ENCODE data around the gene VMO1. TPM values are rescaled to one million over a fixed set of nuclear protein-coding genes. Genes with fewer than 3 reads are reported as not detected.

VMO1 gene
- total RNA-seq, 1 experiment from 2014 or later = 1.2 TPM

GRCh38 chr17:4739122-4740024 lies 46.8 kb downstream of the VMO1 start, which contains the start of the genes CXCL16 and ZMYND15 (continued):
- TF ChIP-seq ERG (CRISPR knock-in tag; IDR thresholded peaks at IDR 0.05) = no peak
- no peak for TF ChIP-seq ZNF263 (CRISPR knock-in tag; IDR thresholded peaks at IDR 0.05; ENCODE audit: low read depth)
- TF ChIP-seq ZNF425 (CRISPR knock-in tag; conservative IDR thresholded peaks at IDR 0.05) = no peak
- TF ChIP-seq KAT7 (CRISPR knock-in tag; IDR thresholded peaks at IDR 0.05; ENCODE audit: borderline replicate concordance) = no peak
- no peak for TF ChIP-seq ELF4 (CRISPR knock-in tag; IDR thresholded peaks at IDR 0.05; ENCODE audit: low read depth)
- TF ChIP-seq, protein P1, sequence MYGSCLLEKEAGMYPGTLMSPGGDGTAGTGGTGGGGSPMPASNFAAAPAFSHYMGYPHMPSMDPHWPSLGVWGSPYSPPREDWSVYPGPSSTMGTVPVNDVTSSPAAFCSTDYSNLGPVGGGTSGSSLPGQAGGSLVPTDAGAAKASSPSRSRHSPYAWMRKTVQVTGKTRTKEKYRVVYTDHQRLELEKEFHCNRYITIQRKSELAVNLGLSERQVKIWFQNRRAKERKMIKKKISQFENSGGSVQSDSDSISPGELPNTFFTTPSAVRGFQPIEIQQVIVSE (CRISPR knock-in tag; IDR thresholded peaks at IDR 0.05; ENCODE audit: borderline replicate concordance) = no peak
- no peak for TF ChIP-seq ZNF532 (CRISPR knock-in tag; IDR thresholded peaks at IDR 0.05; ENCODE audit: borderline replicate concordance)
- no peak for TF ChIP-seq IRF1 (CRISPR knock-in tag; IDR thresholded peaks at IDR 0.05)
- TF ChIP-seq GRHL2 (CRISPR knock-in tag; IDR thresholded peaks at IDR 0.05; ENCODE audit: insufficient replicate concordance, severe bottlenecking) = no peak
- TF ChIP-seq JAZF1 (CRISPR knock-in tag; IDR thresholded peaks at IDR 0.05) = no peak
- no peak for TF ChIP-seq CBFB (CRISPR knock-in tag; IDR thresholded peaks at IDR 0.05; ENCODE audit: low read depth)
- no peak for TF ChIP-seq GABPB1 (CRISPR knock-in tag; IDR thresholded peaks at IDR 0.05)
- TF ChIP-seq TEAD4 (CRISPR knock-in tag; IDR thresholded peaks at IDR 0.05) = no peak
- TF ChIP-seq NFYB (CRISPR knock-in tag; conservative IDR thresholded peaks at IDR 0.05; ENCODE audit: low read depth) = no peak
- TF ChIP-seq NFATC4 (CRISPR knock-in tag; IDR thresholded peaks at IDR 0.05) = no peak
- TF ChIP-seq SMAD3 (CRISPR knock-in tag; IDR thresholded peaks at IDR 0.05; ENCODE audit: borderline replicate concordance) = no peak
- no peak for TF ChIP-seq ZNF232 (CRISPR knock-in tag; IDR thresholded peaks at IDR 0.05)
- no peak for TF ChIP-seq TEAD1 (CRISPR knock-in tag; IDR thresholded peaks at IDR 0.05)
- no peak for TF ChIP-seq ATF3 (CRISPR knock-in tag; conservative IDR thresholded peaks at IDR 0.05)
- no peak for TF ChIP-seq ESRRA (CRISPR knock-in tag; IDR thresholded peaks at IDR 0.05; ENCODE audit: borderline replicate concordance)
- no peak for TF ChIP-seq RORB (CRISPR knock-in tag; IDR thresholded peaks at IDR 0.05)
- no peak for TF ChIP-seq ZBTB21 (CRISPR knock-in tag; IDR thresholded peaks at IDR 0.05; ENCODE audit: borderline replicate concordance)
- no peak for TF ChIP-seq ZNF138 (CRISPR knock-in tag; conservative IDR thresholded peaks at IDR 0.05)
- no peak for TF ChIP-seq ARID4B (CRISPR knock-in tag; IDR thresholded peaks at IDR 0.05; ENCODE audit: borderline replicate concordance)
